ENCODE measurements around the gene PTPN2. TPM values are rescaled to one million over a fixed set of nuclear protein-coding genes. Genes with fewer than 3 reads are reported as not detected.

PTPN2 gene
- total RNA-seq, 1 donor from 2014 or later: 25.9 TPM

DNA sequence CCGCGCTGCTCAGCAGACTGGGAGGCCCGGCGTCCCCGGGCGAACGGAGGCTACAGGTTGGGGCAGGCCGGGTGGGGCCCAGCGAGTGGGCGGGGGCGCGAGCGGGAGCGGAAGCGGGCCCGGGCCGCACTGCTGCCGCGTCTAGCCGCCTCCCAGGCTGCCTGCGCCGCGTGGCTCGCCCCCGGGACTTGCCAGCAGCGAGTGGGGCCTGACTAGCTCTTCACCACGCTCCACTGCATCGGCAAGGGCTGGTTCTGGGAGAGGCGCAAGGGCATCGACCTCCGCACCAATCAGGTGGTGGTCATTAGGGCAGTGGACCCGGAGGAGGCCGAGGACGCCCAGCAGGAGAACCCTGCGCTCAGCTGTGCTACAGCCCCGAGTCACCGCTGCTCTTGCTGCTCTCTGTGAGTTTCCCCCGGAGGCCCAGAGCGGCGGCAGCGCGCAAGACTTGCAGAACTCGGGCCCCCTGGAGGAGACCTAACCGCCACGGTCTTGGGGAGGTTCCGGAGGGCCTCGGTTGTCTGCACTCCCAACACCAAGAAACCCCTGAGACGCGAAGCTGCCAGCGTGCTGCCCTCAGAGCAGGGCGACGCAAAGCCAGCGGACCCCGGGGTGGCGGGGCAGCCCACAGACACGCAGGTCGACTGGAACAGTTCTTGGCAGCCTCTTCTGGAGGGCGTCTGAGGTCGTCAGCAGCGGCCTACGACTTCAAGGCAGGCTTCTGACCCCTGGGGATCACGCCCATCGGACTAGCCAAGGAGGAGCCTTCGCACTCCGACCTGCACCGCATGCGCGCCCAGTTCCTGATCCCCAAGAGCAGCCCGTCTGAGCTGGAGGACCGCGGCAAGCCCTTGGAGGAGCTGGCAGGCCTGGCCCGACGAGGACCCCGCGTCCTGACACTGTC is 27.2 kb upstream of the PTPN2 start:
- Histone ChIP-seq H4K20me1 (ENCODE audit: insufficient read depth, low read length) (no peaks in the 10 kb centered on the region), H3K4me1 (ENCODE audit: insufficient read depth, low read length) (peaks cover 14% of the 10 kb centered on the region), H3K36me3 (ENCODE audit: insufficient read depth, low read length) (no peaks in the 10 kb centered on the region), H2AFZ (ENCODE audit: low read depth, low read length) (peak overlapping the region; percentile 95), H3K4me3 (ENCODE audit: insufficient read depth, low read depth, low read length) (peak overlapping the region; percentile 45), H3K27ac (ENCODE audit: low read depth, low read length) (no peak overlapping the region), H3K9me3 (ENCODE audit: insufficient read depth, low read depth, low read length) (peaks cover 8% of the 10 kb centered on the region), H3K27me3 (ENCODE audit: insufficient read depth, low read length) (peaks cover 9% of the 10 kb centered on the region), H3K4me2 (ENCODE audit: low read length) (peak overlapping the region; percentile 85), H3K9ac (ENCODE audit: low read length) (no peak overlapping the region), H3K79me2 (ENCODE audit: insufficient read depth, low read length) (no peaks in the 10 kb centered on the region)
- H3K4me3 Mint-ChIP-seq (ENCODE audit: unreplicated experiment): no peak overlapping the region
- DNase-seq (ENCODE audit: low read depth) (peak; percentile 36), FAIRE-seq (no peak)
- H3K4me1 Mint-ChIP-seq (ENCODE audit: low read depth, unreplicated experiment): no peaks in the 10 kb centered on the region
- no peaks in the 10 kb centered on the region for H3K27me3 Mint-ChIP-seq (ENCODE audit: low read depth, unreplicated experiment)
- no peak overlapping the region for H3K27ac Mint-ChIP-seq (ENCODE audit: unreplicated experiment)
- TF ChIP-seq, protein P1, sequence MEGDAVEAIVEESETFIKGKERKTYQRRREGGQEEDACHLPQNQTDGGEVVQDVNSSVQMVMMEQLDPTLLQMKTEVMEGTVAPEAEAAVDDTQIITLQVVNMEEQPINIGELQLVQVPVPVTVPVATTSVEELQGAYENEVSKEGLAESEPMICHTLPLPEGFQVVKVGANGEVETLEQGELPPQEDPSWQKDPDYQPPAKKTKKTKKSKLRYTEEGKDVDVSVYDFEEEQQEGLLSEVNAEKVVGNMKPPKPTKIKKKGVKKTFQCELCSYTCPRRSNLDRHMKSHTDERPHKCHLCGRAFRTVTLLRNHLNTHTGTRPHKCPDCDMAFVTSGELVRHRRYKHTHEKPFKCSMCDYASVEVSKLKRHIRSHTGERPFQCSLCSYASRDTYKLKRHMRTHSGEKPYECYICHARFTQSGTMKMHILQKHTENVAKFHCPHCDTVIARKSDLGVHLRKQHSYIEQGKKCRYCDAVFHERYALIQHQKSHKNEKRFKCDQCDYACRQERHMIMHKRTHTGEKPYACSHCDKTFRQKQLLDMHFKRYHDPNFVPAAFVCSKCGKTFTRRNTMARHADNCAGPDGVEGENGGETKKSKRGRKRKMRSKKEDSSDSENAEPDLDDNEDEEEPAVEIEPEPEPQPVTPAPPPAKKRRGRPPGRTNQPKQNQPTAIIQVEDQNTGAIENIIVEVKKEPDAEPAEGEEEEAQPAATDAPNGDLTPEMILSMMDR (IDR thresholded peaks at IDR 0.05; ENCODE audit: insufficient read depth, low read depth, low read length): no peak
- TF ChIP-seq EZH2 (IDR thresholded peaks at IDR 0.05; ENCODE audit: insufficient read depth, low read length): no peak
- peaks cover 5% of the 10 kb centered on the region for H3K9me3 Mint-ChIP-seq (ENCODE audit: unreplicated experiment)
- H3K36me3 Mint-ChIP-seq (ENCODE audit: low read depth, unreplicated experiment): no peaks in the 10 kb centered on the region

DNA sequence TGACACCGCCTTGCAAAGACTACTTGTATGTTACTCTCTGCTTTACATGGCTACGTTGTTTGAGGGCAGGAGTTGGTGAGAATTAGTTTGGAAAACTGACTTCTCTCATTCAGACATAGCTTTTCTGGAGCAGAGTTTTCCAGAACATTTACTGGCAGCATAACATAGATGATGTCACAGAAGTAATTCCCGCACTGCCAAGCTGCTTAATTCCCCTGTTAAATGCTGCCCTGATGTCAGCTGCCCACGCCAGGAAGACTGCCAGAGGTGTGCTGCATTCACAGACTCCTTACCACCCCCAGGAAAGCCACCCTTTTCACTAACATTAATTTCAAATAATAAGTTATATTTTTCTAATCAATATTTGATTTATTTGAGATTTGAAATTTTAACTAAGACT is 24.7 kb upstream of the PTPN2 start:
- H3K27me3 ChIP-seq (ENCODE audit: insufficient read depth, low read length): peaks cover 13% of the 10 kb centered on the region
- no peak overlapping the region for H3K4me3 ChIP-seq (ENCODE audit: insufficient read depth, low read depth, low read length)
- H3K36me3 ChIP-seq (ENCODE audit: insufficient read depth, low read length): no peaks in the 10 kb centered on the region
- FAIRE-seq (no peak), DNase-seq (ENCODE audit: low read depth) (peak; percentile 7)
- no peak overlapping the region for H3K27ac Mint-ChIP-seq (ENCODE audit: unreplicated experiment)
- H3K4me1 Mint-ChIP-seq (ENCODE audit: low read depth, unreplicated experiment): no peaks in the 10 kb centered on the region
- peaks cover 3% of the 10 kb centered on the region for H3K9me3 Mint-ChIP-seq (ENCODE audit: unreplicated experiment)
- H3K27ac ChIP-seq (ENCODE audit: low read depth, low read length): no peak overlapping the region
- no peak overlapping the region for H3K4me2 ChIP-seq (ENCODE audit: low read length)
- H3K27me3 Mint-ChIP-seq (ENCODE audit: low read depth, unreplicated experiment): peaks cover 6% of the 10 kb centered on the region
- H3K79me2 ChIP-seq (ENCODE audit: insufficient read depth, low read length): no peaks in the 10 kb centered on the region
- H3K36me3 Mint-ChIP-seq (ENCODE audit: low read depth, unreplicated experiment): no peaks in the 10 kb centered on the region
- TF ChIP-seq EZH2 (IDR thresholded peaks at IDR 0.05; ENCODE audit: insufficient read depth, low read length): no peak
- TF ChIP-seq, protein P1 (IDR thresholded peaks at IDR 0.05; ENCODE audit: insufficient read depth, low read depth, low read length): no peak
- peaks cover 14% of the 10 kb centered on the region for H3K4me1 ChIP-seq (ENCODE audit: insufficient read depth, low read length)
- no peak overlapping the region for H3K4me3 Mint-ChIP-seq (ENCODE audit: unreplicated experiment)
- H3K9me3 ChIP-seq (ENCODE audit: insufficient read depth, low read depth, low read length): peaks cover 8% of the 10 kb centered on the region
- no peak overlapping the region for H2AFZ ChIP-seq (ENCODE audit: low read depth, low read length)
- no peak overlapping the region for H3K9ac ChIP-seq (ENCODE audit: low read length)
- no peaks in the 10 kb centered on the region for H4K20me1 ChIP-seq (ENCODE audit: insufficient read depth, low read length)

Measured in astrocyte (in vitro differentiated cells and primary cell).